Calu3 (cell line): ENCODE measurements around the gene IPO8. TPM values are rescaled to one million over a fixed set of nuclear protein-coding genes. Genes with fewer than 3 reads are reported as not detected.
A peak's percentile ranks its signal among the peaks of the same experiment; 100 is the strongest.

Experiments
- Bru-seq: library from RNA; stranded (reverse); fragments of 400-500 nt; gene quantifications from one replicate; lab custom pipeline; 2021; lab: Mats Ljungman, UMichigan
- BruChase-seq, 2 experiments: library from RNA; stranded (reverse); fragments of 400-500 nt; gene quantifications; one replicate each; lab custom pipeline; 2021; lab: Mats Ljungman, UMichigan
- BruUV-seq: library from RNA; stranded (reverse); fragments of 400-500 nt; replicated peaks from 2 replicates; lab custom pipeline; 2021; lab: Mats Ljungman, UMichigan
- CTCF ChIA-PET: fragments of 300-600 bp; sonication (Branson Sonifier 250); formaldehyde crosslinking; loops from one replicate; lab custom pipeline; 2022; ENCODE audit warnings: antibody characterized with exemption; lab: Charles Lee
- DNase-seq: peaks from one replicate; pipeline ENCODE4 v3.0.0; 2022
- H3K27ac Mint-ChIP-seq: one replicate; pipeline ENCODE4 v1.8.0; 2022; ENCODE audit warnings: mixed read lengths; ENCODE audit not compliant: unreplicated experiment
- H3K27me3 Mint-ChIP-seq: one replicate; pipeline ENCODE4 v1.8.0; 2022; ENCODE audit warnings: mixed read lengths; ENCODE audit not compliant: unreplicated experiment
- H3K36me3 Mint-ChIP-seq: one replicate; pipeline ENCODE4 v1.8.0; 2022; ENCODE audit warnings: mild to moderate bottlenecking, moderate library complexity, mixed read lengths; ENCODE audit not compliant: insufficient read depth, unreplicated experiment
- H3K4me1 Mint-ChIP-seq: one replicate; pipeline ENCODE4 v1.8.0; 2022; ENCODE audit warnings: mild to moderate bottlenecking, low read depth, mixed read lengths; ENCODE audit not compliant: unreplicated experiment
- H3K4me3 Mint-ChIP-seq: one replicate; pipeline ENCODE4 v1.8.0; 2022; ENCODE audit warnings: mild to moderate bottlenecking, low read depth, moderate library complexity, mixed read lengths; ENCODE audit not compliant: unreplicated experiment
- H3K9me3 Mint-ChIP-seq: one replicate; pipeline ENCODE4 v1.8.0; 2022; ENCODE audit warnings: low read depth, mixed read lengths; ENCODE audit not compliant: unreplicated experiment
- intact Hi-C: fragments of 100-400 bp; cut with micrococcal nuclease; formaldehyde crosslinking; loops from one replicate; pipeline ENCODE4 v1.10.0; 2022; ENCODE audit not compliant: unreplicated experiment
- long read RNA-seq: library from polyadenylated mRNA; stranded (forward); transcript quantifications from one replicate; pipeline ENCODE4 v2.0.0, GENCODE V29; 2022
- total RNA-seq: library from RNA; stranded (reverse); gene quantifications from 2 replicates; pipeline ENCODE4 v1.2.3, GENCODE V29; 2022
- TF ChIP-seq, protein P1 (sequence below): fragments of 200-600 bp; IDR thresholded peaks from one replicate; pipeline ENCODE4 v1.8.0; 2022; ENCODE audit warnings: antibody characterized with exemption; ENCODE audit not compliant: unreplicated experiment

The IPO8 gene
- 40.1 and 44.1 TPM in 2 replicates for total RNA-seq
- Bru-seq, nascent RNA = percentile 77 among the genes with signal in this experiment
- BruChase-seq, experiment 1, labeled RNA remaining after a 6-hour chase = percentile 78 among the genes with signal in this experiment
- percentile 73 among the genes with signal in this experiment for BruChase-seq, experiment 2, labeled RNA remaining after a 2-hour chase
- long read RNA-seq, full-length matches to known transcripts = 5 of 12 reads
- long read RNA-seq, partial matches to known transcripts = 3 of 12 reads
- long read RNA-seq, other reads (novel, unspliced or antisense) = 4 of 12 reads

DNA sequence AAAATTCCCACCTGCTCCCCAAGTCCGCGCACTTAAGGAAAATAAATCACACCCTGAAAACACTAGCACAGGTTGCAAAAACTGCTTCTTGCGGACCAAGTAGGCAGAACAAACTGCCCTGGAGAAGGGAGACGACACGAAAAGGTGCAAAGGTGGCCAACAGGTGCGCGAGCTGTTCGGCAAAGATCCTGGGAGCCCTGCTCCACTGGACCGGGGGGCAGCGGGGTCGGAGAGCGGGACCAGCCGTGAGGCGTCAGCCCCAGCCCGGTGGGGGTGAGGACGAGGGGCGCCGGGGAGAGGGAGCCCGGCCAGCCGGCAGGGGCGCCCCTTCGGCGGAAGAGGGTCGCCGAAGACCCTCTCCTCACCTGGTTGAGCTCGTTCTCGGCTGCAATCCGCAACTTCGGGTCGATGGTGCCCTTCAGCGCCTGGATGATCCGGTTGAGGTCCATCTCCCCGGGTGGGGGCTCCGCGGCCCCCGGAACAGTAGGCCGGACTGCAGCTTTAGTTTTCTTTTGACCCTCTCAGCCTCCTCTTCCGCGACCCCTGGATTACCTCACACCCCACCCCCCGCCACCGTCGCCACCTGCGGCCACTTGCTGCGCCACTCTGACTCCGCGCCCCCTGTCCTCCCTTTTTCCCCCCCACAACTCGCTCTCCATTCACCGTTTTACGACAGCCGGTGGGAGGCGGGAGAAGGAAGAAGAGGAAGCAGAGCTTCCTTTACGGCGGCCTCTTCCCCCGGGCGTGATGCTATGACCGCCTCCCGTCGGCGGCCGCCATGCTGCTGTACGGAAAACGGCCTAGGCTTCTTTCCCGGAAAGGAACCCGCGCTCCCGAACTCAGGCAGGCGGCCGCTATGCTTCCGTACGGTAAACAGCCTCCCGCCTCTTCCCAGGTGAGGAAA, at the start of gene IPO8:
Gene IPO8 (minus strand): TSS at position 671 of the 904 bp plus-strand sequence. CDS start 222 bp downstream, at position 449.
- TF ChIP-seq, protein P1, sequence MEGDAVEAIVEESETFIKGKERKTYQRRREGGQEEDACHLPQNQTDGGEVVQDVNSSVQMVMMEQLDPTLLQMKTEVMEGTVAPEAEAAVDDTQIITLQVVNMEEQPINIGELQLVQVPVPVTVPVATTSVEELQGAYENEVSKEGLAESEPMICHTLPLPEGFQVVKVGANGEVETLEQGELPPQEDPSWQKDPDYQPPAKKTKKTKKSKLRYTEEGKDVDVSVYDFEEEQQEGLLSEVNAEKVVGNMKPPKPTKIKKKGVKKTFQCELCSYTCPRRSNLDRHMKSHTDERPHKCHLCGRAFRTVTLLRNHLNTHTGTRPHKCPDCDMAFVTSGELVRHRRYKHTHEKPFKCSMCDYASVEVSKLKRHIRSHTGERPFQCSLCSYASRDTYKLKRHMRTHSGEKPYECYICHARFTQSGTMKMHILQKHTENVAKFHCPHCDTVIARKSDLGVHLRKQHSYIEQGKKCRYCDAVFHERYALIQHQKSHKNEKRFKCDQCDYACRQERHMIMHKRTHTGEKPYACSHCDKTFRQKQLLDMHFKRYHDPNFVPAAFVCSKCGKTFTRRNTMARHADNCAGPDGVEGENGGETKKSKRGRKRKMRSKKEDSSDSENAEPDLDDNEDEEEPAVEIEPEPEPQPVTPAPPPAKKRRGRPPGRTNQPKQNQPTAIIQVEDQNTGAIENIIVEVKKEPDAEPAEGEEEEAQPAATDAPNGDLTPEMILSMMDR = peak; percentile 36
- CTCF ChIA-PET = interaction anchor here (0.5 to 2.2 kb wide), 11 partner anchors 30 to 1246 kb away, joined by 3 to 19 read pairs (median 5); no protein-coding TSS in a partner anchor

DNA sequence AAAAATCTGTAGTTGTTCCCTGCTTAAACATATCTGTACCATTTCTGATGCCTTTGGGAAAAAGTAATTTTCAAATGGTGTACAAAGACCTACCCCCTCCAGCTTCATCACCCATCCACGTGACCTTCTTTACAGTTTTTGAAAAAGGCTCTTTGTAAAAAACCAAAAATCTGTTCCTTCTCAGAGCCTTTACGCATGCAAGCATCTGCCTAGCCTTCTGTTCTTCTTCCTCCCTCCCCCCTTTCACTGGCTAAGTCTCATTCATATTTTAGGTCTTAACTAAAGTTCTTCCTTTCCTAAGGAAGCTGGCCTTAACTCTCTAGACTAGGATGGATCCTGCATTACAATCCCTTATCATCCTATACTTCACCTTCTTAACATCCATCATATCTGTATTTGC, 48.7 kb upstream of the IPO8 start:
- no peak overlapping the region for H3K27ac Mint-ChIP-seq
- no TSS peak for BruUV-seq
- H3K9me3 Mint-ChIP-seq = no peaks in the 10 kb centered on the region
- TF ChIP-seq, protein P1 = no peak
- CTCF ChIA-PET = interaction anchor here (1.1 kb wide), 1 partner anchor 49 kb away, joined by 3 read pairs; the partner anchor contains the start of gene IPO8
- H3K4me3 Mint-ChIP-seq = no peak overlapping the region
- intact Hi-C loops = no loop called here
- H3K36me3 Mint-ChIP-seq = peaks cover 7% of the 10 kb centered on the region
- peaks cover 8% of the 10 kb centered on the region for H3K4me1 Mint-ChIP-seq
- no peaks in the 10 kb centered on the region for H3K27me3 Mint-ChIP-seq
- no peak for DNase-seq

More for the DNA sequence above, at the start of gene IPO8:
- TSS peak; percentile 49 for BruUV-seq
- intact Hi-C loops = loop anchor here (2.0 kb wide), 1 partner anchor 99 kb away; no protein-coding TSS in a partner anchor
- peak within 1 kb of the TSS; percentile 88 for H3K4me3 Mint-ChIP-seq
- H3K4me1 Mint-ChIP-seq = peaks cover 28% of the 10 kb centered on the region
- no peaks in the 10 kb centered on the region for H3K27me3 Mint-ChIP-seq
- H3K9me3 Mint-ChIP-seq = no peaks in the 10 kb centered on the region
- peak within 1 kb of the TSS; percentile 74 for H3K27ac Mint-ChIP-seq
- DNase-seq = peak; percentile 90
- H3K36me3 Mint-ChIP-seq = peaks cover 20% of the 10 kb centered on the region

DNA sequence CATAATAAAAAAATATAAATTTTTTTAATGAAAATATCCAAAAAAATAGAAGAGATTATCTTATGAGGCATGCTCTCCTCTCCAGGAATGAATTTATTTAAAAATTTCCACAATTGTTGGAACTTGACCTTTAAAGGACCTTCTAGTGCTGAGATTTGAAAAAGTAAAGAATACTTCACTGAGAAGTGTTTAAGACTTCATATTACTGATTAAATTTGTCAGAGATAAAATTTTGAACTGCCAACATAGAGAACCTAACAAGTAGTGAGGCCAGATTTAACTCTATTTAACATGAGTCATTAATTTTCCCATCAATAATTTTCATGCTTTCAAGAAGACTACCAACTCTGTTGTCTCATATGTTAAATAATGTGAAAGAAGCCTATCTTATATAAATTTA, 44.6 kb upstream of the IPO8 start:
- Mint-ChIP-seq H3K27ac (no peak overlapping the region), H3K4me3 (no peak overlapping the region), H3K36me3 (peaks cover 24% of the 10 kb centered on the region), H3K4me1 (no peaks in the 10 kb centered on the region), H3K27me3 (no peaks in the 10 kb centered on the region), H3K9me3 (no peaks in the 10 kb centered on the region)
- TF ChIP-seq, protein P1 = no peak
- intact Hi-C loops = no loop called here
- no TSS peak for BruUV-seq
- DNase-seq = no peak
- CTCF ChIA-PET = no interaction called here

DNA sequence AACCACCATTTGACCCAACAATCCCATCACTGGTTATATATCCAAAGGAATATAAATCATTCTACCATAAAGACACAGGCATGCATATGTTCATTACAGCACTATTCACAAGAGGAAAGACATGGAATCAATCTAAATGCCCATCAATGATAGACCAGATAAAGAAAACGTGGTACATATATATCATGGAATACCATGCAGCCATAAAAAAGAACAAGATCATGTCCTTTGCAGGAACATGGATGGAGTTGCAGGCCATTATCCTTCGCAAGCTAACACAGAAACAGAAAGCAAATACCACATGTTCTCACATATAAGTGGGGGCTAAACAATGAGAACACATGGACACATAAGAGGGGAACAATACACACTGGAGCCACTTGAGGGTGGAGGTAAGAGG, 43.4 kb upstream of the IPO8 start:
- TF ChIP-seq, protein P1 = no peak
- Mint-ChIP-seq H3K27ac (no peak overlapping the region), H3K4me1 (no peaks in the 10 kb centered on the region), H3K9me3 (no peaks in the 10 kb centered on the region), H3K27me3 (no peaks in the 10 kb centered on the region), H3K36me3 (peaks cover 29% of the 10 kb centered on the region), H3K4me3 (no peak overlapping the region)
- CTCF ChIA-PET = no interaction called here
- no peak for DNase-seq
- intact Hi-C loops = no loop called here
- BruUV-seq = no TSS peak
